Measurements from ENCODE around the gene TRPM1.

The TRPM1 gene

GRCh38 chr15:31130576-31131237 lies 29.2 kb upstream of the TRPM1 start:
- ATAC-seq (no peak), DNase-seq (no peak)
- peaks cover 2% of the 10 kb centered on the region for H3K4me1 Mint-ChIP-seq
- H3K36me3 Mint-ChIP-seq (ENCODE audit: low read depth): no peaks in the 10 kb centered on the region
- no peak overlapping the region for H3K4me3 Mint-ChIP-seq
- no peaks in the 10 kb centered on the region for H3K9me3 Mint-ChIP-seq
- no peaks in the 10 kb centered on the region for H3K27me3 Mint-ChIP-seq
- H3K27ac Mint-ChIP-seq: no peak overlapping the region

GRCh38 chr15:31129769-31130303 lies 28.3 kb upstream of the TRPM1 start:
- no peaks in the 10 kb centered on the region for H3K36me3 Mint-ChIP-seq (ENCODE audit: low read depth)
- H3K27me3 Mint-ChIP-seq: no peaks in the 10 kb centered on the region
- DNase-seq: no peak
- H3K4me1 Mint-ChIP-seq: peaks cover 2% of the 10 kb centered on the region
- no peaks in the 10 kb centered on the region for H3K9me3 Mint-ChIP-seq
- H3K27ac Mint-ChIP-seq: no peak overlapping the region
- no peak for ATAC-seq
- H3K4me3 Mint-ChIP-seq: no peak overlapping the region

DNA sequence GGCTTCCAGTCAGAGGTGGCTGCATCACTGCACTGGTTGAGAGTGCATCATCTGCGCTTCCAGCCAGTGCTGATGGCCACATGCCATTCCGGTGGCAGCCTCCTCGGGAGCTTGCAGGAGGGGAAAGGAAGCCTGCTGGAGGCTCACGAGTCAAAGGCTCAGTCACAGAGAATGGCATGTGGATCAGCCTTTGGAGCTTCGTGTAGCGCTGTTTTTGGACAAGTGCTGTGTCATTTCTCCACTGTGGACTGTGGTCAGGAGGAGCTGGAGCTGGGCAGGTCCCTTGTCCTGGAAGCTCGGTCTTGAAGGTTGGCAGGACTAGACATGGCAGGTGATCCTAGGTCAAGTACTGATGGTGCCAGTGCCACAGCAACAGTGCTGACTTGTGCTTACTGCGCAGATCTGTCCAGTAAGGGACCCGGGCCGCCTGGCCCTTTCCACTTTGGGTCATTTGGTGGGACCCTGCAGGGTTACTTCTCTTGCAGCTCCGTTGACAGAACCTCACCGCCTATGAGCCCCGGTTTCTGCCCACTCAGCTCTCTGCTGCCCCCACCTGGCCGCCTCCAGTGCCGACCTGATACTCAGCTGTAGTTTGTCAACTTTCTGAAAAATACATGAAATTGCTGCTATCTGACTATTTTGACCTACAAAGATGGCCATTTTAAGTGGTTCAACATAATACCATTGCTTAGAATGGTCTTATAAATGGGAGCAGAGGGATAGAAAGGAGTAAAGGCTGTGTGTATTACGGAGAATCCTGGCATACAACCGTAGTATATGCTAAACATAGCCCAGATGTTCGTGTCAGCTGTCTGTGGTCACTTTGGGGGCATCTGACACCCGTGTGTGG lies 27.6 kb upstream of the TRPM1 start:
- Mint-ChIP-seq H3K27ac (no peak overlapping the region), H3K9me3 (no peaks in the 10 kb centered on the region), H3K4me1 (peaks cover 2% of the 10 kb centered on the region), H3K27me3 (no peaks in the 10 kb centered on the region), H3K36me3 (ENCODE audit: low read depth) (no peaks in the 10 kb centered on the region), H3K4me3 (no peak overlapping the region)
- ATAC-seq (peak; percentile 80), DNase-seq (peak; percentile 84)

DNA sequence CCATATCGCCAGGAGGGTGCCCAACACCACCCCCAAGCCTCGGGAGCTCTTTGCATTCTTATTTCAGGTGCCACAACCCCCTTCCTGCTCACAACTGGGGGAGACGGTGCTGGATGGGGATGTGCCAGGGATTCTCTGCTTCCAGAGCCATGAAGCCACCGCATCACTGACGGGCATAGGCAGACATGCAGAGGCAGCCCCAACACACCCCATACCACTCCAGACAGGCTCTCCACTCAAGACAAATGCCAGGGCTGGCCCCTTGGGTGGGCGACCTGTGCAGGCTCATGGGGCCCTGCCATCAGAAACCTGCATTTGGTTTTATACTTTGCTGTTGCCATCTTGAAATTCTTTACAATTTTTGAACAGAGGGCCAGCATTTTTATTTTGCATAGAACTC lies 27.0 kb upstream of the TRPM1 start:
- no peaks in the 10 kb centered on the region for H3K9me3 Mint-ChIP-seq
- H3K36me3 Mint-ChIP-seq (ENCODE audit: low read depth): no peaks in the 10 kb centered on the region
- peaks cover 2% of the 10 kb centered on the region for H3K4me1 Mint-ChIP-seq
- no peak overlapping the region for H3K4me3 Mint-ChIP-seq
- DNase-seq (no peak), ATAC-seq (no peak)
- no peaks in the 10 kb centered on the region for H3K27me3 Mint-ChIP-seq
- H3K27ac Mint-ChIP-seq: no peak overlapping the region

GRCh38 chr15:31127596-31128261 lies 26.2 kb upstream of the TRPM1 start:
- peaks cover 2% of the 10 kb centered on the region for H3K4me1 Mint-ChIP-seq
- no peak for ATAC-seq
- H3K36me3 Mint-ChIP-seq (ENCODE audit: low read depth): no peaks in the 10 kb centered on the region
- no peak for DNase-seq
- no peak overlapping the region for H3K27ac Mint-ChIP-seq
- no peaks in the 10 kb centered on the region for H3K9me3 Mint-ChIP-seq
- H3K27me3 Mint-ChIP-seq: no peaks in the 10 kb centered on the region
- no peak overlapping the region for H3K4me3 Mint-ChIP-seq

DNA sequence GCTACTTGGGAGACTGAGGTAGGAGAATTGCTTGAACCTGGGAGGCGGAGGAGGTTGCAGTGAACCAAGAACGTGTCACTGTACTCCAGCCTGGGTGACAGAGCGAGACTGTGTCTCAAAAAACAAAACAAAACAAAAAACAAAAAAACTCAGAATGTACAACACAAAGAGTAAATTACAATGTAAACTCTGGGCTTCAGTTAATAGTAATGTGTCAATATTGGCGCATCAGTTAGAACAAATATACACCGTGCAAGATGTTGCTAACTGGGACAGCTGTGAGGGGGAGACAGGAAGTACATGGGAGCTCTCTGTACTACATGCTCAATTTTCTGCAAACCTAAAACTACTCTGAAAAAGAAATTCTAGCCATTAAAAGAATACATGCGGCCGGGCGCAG lies 23.5 kb upstream of the TRPM1 start:
- Mint-ChIP-seq H3K4me3 (no peak overlapping the region), H3K9me3 (peaks cover 9% of the 10 kb centered on the region), H3K27ac (no peak overlapping the region), H3K27me3 (no peaks in the 10 kb centered on the region), H3K36me3 (ENCODE audit: low read depth) (peaks cover 5% of the 10 kb centered on the region), H3K4me1 (peaks cover 2% of the 10 kb centered on the region)
- DNase-seq (no peak), ATAC-seq (no peak)

GRCh38 chr15:31116423-31117030 lies 15.0 kb upstream of the TRPM1 start:
- DNase-seq: no peak
- Mint-ChIP-seq H3K4me3 (no peak overlapping the region), H3K27ac (no peak overlapping the region), H3K9me3 (peaks cover 19% of the 10 kb centered on the region), H3K36me3 (ENCODE audit: low read depth) (peaks cover 2% of the 10 kb centered on the region), H3K4me1 (no peaks in the 10 kb centered on the region), H3K27me3 (peaks cover 5% of the 10 kb centered on the region)
- ATAC-seq: no peak

DNA sequence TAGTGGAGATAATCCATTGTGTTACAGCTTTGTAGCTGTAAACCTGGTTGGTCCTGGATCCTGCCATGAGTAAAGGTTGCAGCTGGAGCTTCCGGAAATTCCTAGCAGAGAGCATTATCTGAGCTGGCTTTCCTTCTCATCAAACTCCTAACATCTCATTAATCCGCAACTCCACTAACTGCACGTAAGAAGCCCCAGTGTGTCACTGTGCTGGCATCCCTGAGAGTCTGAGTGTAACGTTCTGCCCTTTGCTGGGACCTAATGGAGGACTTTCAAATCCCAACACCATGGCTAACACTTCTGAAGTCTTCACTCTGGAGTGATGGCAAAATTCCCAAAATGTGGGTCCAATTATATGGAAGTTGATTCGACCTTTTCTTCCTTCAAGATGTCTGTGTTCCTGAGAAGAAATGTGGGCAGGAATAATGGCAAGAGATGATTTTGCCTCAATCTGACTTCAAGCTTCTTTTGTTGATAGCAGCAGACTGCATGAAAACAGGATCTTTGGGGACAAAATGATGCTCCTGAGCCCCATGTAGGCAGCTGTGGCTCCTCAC lies 9.6 kb upstream of the TRPM1 start:
- no peaks in the 10 kb centered on the region for H3K4me1 Mint-ChIP-seq
- peaks cover 14% of the 10 kb centered on the region for H3K9me3 Mint-ChIP-seq
- no peak for DNase-seq
- H3K4me3 Mint-ChIP-seq: no peak overlapping the region
- H3K27ac Mint-ChIP-seq: no peak overlapping the region
- no peak for ATAC-seq
- peaks cover 5% of the 10 kb centered on the region for H3K27me3 Mint-ChIP-seq
- H3K36me3 Mint-ChIP-seq (ENCODE audit: low read depth): peaks cover 2% of the 10 kb centered on the region

DNA sequence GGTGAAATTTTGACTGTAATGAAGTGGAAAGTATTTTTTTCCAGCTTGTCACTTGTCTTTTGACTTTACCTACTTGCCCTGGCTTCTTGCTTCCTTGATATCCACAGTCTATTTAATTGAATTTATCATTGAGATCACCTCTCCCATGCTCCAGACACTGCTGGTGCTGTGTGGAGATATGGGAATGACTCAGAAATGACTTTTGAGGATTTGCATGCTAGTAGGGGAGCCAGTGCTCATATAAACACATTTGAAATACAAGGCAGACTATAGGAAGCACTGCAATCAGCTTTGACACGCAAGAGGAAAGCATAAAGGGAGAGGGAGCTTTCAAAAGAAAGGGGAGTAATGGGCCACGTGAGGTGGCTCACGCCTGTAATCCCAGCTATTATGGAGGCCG lies 7.3 kb upstream of the TRPM1 start:
- DNase-seq (no peak), ATAC-seq (no peak)
- peaks cover 4% of the 10 kb centered on the region for H3K9me3 Mint-ChIP-seq
- no peak overlapping the region for H3K27ac Mint-ChIP-seq
- H3K4me1 Mint-ChIP-seq: no peaks in the 10 kb centered on the region
- no peaks in the 10 kb centered on the region for H3K36me3 Mint-ChIP-seq (ENCODE audit: low read depth)
- no peak overlapping the region for H3K4me3 Mint-ChIP-seq
- peaks cover 3% of the 10 kb centered on the region for H3K27me3 Mint-ChIP-seq

DNA sequence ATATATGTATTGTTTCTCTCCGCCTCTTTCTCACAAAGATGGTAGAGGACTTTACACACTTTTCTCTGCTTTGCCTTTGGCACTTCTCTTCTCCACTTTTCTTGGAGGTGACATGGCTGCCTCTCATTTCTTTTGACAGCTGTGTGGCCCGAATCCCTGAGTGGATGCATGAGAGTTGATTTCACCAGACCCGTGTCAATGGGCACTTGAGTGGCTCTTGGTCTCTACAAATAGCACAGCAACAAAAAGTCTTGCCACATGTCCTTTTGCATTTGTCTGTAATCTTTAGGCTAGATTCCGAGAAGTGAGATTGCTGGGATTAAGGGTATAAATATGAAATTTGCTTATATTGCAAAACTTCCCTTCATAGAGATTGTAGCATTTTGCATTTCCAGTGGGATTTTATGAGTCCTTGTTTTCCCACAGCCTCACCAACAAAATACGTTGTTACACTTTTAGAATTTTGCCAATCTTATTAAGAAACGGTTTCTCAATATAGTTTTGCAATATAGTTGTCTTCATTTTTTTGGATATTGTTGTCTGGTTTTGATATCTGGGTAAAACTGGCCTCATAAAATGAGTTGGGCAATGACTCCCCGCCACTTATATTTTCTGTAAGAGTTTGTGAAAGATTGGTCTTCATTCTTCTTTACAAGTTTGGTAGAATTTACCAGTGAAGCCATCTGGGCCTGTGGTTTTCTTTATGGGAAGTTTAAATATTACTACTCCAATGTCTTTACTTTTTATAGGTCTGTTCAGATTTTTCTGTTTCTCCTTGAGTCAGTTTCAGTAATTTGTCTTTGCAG lies 5.2 kb upstream of the TRPM1 start:
- ATAC-seq (no peak), DNase-seq (no peak)
- no peaks in the 10 kb centered on the region for H3K9me3 Mint-ChIP-seq
- H3K36me3 Mint-ChIP-seq (ENCODE audit: low read depth): no peaks in the 10 kb centered on the region
- no peak overlapping the region for H3K27ac Mint-ChIP-seq
- no peaks in the 10 kb centered on the region for H3K4me1 Mint-ChIP-seq
- no peak overlapping the region for H3K4me3 Mint-ChIP-seq
- H3K27me3 Mint-ChIP-seq: peaks cover 2% of the 10 kb centered on the region

- Mint-ChIP-seq H3K27me3 (peaks cover 2% of the 10 kb centered on the region), H3K9me3 (no peaks in the 10 kb centered on the region), H3K4me3 (no peak overlapping the region), H3K27ac (no peak overlapping the region), H3K4me1 (peaks cover 7% of the 10 kb centered on the region), H3K36me3 (ENCODE audit: low read depth) (no peaks in the 10 kb centered on the region)
- ATAC-seq (no peak), DNase-seq (no peak)
Observed at GRCh38 chr15:31104003-31104402, 2.5 kb upstream of the TRPM1 start.

DNA sequence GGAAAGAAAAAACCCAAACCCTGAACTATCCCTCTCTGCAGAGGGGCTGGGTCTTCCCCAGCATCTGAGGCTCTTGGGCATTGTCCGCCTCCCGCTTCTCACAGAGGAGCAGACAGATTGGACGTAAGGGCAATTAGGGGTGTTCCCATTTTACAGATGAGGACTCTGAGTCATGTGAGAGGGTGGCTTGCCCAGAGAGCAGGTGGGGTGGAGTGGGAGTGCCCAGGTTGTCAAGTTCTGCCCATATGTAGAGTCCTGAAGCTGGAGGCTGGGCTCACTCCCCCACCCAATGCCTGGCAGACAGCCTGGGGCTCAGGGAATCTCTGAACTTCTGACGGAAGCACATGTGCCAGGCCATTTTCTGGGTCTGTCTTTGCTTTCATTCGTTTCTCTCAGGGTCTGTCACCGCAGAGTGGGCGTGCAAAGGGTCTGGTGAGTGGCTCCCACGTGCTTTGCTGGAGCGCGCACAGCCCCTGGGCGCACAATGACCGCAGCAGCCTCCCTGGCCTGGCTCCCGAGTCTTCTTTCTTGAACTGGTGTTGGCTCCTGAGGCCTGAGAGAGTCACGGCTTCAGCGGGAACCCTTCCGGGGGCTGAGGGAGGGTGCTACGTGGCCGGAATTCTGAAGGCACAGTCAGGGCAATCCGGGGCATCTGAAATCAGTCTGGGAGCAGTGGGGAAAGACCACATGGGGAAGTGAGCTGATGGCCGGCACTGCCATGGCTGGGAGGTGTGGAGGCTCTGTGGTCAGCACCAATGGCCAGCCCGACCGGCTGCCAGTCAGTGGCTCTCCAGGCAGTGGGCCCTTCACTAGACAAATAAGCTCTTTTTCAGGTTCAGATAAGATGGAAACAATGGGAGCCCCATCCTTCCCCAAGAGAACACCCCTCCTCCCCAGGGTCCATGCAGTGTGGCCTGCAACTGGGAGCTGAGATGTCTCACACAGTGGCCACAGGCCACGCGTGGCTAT lies 1.1 kb upstream of the TRPM1 start:
- no peaks in the 10 kb centered on the region for H3K36me3 Mint-ChIP-seq (ENCODE audit: low read depth)
- no peak for DNase-seq
- no peak overlapping the region for H3K27ac Mint-ChIP-seq
- H3K27me3 Mint-ChIP-seq: peaks cover 2% of the 10 kb centered on the region
- H3K4me1 Mint-ChIP-seq: peaks cover 7% of the 10 kb centered on the region
- peak; percentile 28 for ATAC-seq
- H3K4me3 Mint-ChIP-seq: no peak overlapping the region
- H3K9me3 Mint-ChIP-seq: no peaks in the 10 kb centered on the region

GRCh38 chr15:31102039-31102321 lies 455 bp upstream of the TRPM1 start:
- no peak for ATAC-seq
- no peaks in the 10 kb centered on the region for H3K9me3 Mint-ChIP-seq
- no peak overlapping the region for H3K27ac Mint-ChIP-seq
- no peak for DNase-seq
- no peaks in the 10 kb centered on the region for H3K27me3 Mint-ChIP-seq
- peaks cover 7% of the 10 kb centered on the region for H3K4me1 Mint-ChIP-seq
- H3K4me3 Mint-ChIP-seq: no peak overlapping the region
- H3K36me3 Mint-ChIP-seq (ENCODE audit: low read depth): no peaks in the 10 kb centered on the region

All from activated naive CD8-positive, alpha-beta T cell treated with anti-CD3 and anti-CD28 coated beads, Interleukin-2, amount 50 U/mL, for 24 hours (primary cell).